IPS DF 6.9 (cell line): ENCODE measurements around the gene FBRS.

ENCODE experiments used
- DNase-seq: peaks from one replicate; pipeline ENCODE4 v3.0.0-alpha.2; 2013; ENCODE audit warnings: low read depth, low spot score
- H3K27ac ChIP-seq: one replicate; pipeline ENCODE4 v1.5.1; 2013; ENCODE audit warnings: low read length, control low read depth
- H3K27me3 ChIP-seq: 2 replicates; pipeline ENCODE4 v1.6.1; 2013; ENCODE audit warnings: mild to moderate bottlenecking, low read length; ENCODE audit not compliant: control insufficient read depth, insufficient read depth
- H3K36me3 ChIP-seq: 2 replicates; pipeline ENCODE4 v1.6.1; 2013; ENCODE audit warnings: low read length; ENCODE audit not compliant: control insufficient read depth, insufficient read depth
- H3K4me1 ChIP-seq: 2 replicates; pipeline ENCODE4 v1.6.1; 2013; ENCODE audit warnings: low read length; ENCODE audit not compliant: control insufficient read depth, insufficient read depth
- H3K4me3 ChIP-seq: 2 replicates; pipeline ENCODE4 v1.5.1; 2013; ENCODE audit warnings: mild to moderate bottlenecking, low read length
- H3K9me3 ChIP-seq: 2 replicates; pipeline ENCODE4 v1.6.1; 2013; ENCODE audit warnings: low read length, inconsistent platforms; ENCODE audit not compliant: control insufficient read depth, insufficient read depth
- WGBS: extraction: QIAGEN DNeasy Blood & Tissue Kit; methylation state at CpG from one replicate; pipeline ENCODE4 v1.1.7; 2013; ENCODE audit warnings: mixed read lengths, missing lambda C conversion rate; ENCODE audit not compliant: insufficient read length, insufficient coverage; 5-methylcytosine and 5-hydroxymethylcytosine counted together

The FBRS gene

GRCh38 chr16:30645727-30646126 lies 12.5 kb upstream of the FBRS start:
- Histone ChIP-seq H3K27me3 (no peaks in the 10 kb centered on the region; the same call in 1 of the 2 replicates), H3K4me1 (no peaks in the 10 kb centered on the region), H3K9me3 (no peaks in the 10 kb centered on the region), H3K4me3 (no peak overlapping the region), H3K36me3 (no peaks in the 10 kb centered on the region), H3K27ac (no peak overlapping the region)
- DNase-seq = no peak
- no CpG with 5 or more reads among the region's 6 CpGs for WGBS

- no peak overlapping the region for H3K27ac ChIP-seq
- no peak overlapping the region for H3K4me3 ChIP-seq
- H3K4me1 ChIP-seq = no peaks in the 10 kb centered on the region
- no peaks in the 10 kb centered on the region; the same call in 1 of the 2 replicates for H3K27me3 ChIP-seq
- H3K9me3 ChIP-seq = no peaks in the 10 kb centered on the region
- DNase-seq = no peak
- no CpG with 5 or more reads among the region's 1 CpG for WGBS
- H3K36me3 ChIP-seq = no peaks in the 10 kb centered on the region
Measured at GRCh38 chr16:30647274-30647571, 11.0 kb upstream of the FBRS start.

- no peak overlapping the region for H3K27ac ChIP-seq
- no peaks in the 10 kb centered on the region for H3K36me3 ChIP-seq
- H3K27me3 ChIP-seq = no peaks in the 10 kb centered on the region
- no peaks in the 10 kb centered on the region for H3K9me3 ChIP-seq
- H3K4me3 ChIP-seq = no peak overlapping the region
- no CpG with 5 or more reads among the region's 22 CpGs for WGBS
- no peaks in the 10 kb centered on the region for H3K4me1 ChIP-seq
- no peak for DNase-seq
Measured at GRCh38 chr16:30649725-30650368, 8.4 kb upstream of the FBRS start.

GRCh38 chr16:30650369-30651123 lies 7.7 kb upstream of the FBRS start, which contains the start of gene PRR14:
Gene PRR14, plus strand, starts transcription at chr16:30650960. Its CDS starts 686 bp downstream, at chr16:30651646.
- peak; percentile 99 for DNase-seq
- peak within 1 kb of the TSS; percentile 58; the same call in 1 of the 2 replicates for H3K4me3 ChIP-seq
- no peaks in the 10 kb centered on the region for H3K9me3 ChIP-seq
- H3K4me1 ChIP-seq = no peaks in the 10 kb centered on the region
- no CpG with 5 or more reads among the region's 53 CpGs for WGBS
- no peak within 1 kb of the TSS for H3K27ac ChIP-seq
- H3K36me3 ChIP-seq = no peaks in the 10 kb centered on the region
- no peaks in the 10 kb centered on the region for H3K27me3 ChIP-seq

GRCh38 chr16:30651124-30652004 lies 6.9 kb upstream of the FBRS start:
- Histone ChIP-seq H3K36me3 (no peaks in the 10 kb centered on the region), H3K4me3 (peak overlapping the region; percentile 58; the same call in 1 of the 2 replicates), H3K27ac (no peak overlapping the region), H3K27me3 (no peaks in the 10 kb centered on the region), H3K4me1 (no peaks in the 10 kb centered on the region), H3K9me3 (no peaks in the 10 kb centered on the region)
- no peak for DNase-seq
- WGBS = no CpG with 5 or more reads among the region's 71 CpGs

GRCh38 chr16:30652005-30652296 lies 6.3 kb upstream of the FBRS start:
- no peaks in the 10 kb centered on the region for H3K9me3 ChIP-seq
- H3K27ac ChIP-seq = no peak overlapping the region
- DNase-seq = no peak
- no peaks in the 10 kb centered on the region for H3K36me3 ChIP-seq
- H3K27me3 ChIP-seq = no peaks in the 10 kb centered on the region
- no CpG with 5 or more reads among the region's 2 CpGs for WGBS
- no peak overlapping the region; the same call in 1 of the 2 replicates for H3K4me3 ChIP-seq
- H3K4me1 ChIP-seq = no peaks in the 10 kb centered on the region

- DNase-seq = no peak
- no CpG with 5 or more reads among the region's 18 CpGs for WGBS
- Histone ChIP-seq H3K27ac (no peak overlapping the region), H3K4me1 (no peaks in the 10 kb centered on the region), H3K36me3 (no peaks in the 10 kb centered on the region), H3K27me3 (no peaks in the 10 kb centered on the region), H3K9me3 (no peaks in the 10 kb centered on the region), H3K4me3 (no peak overlapping the region)
Measured at GRCh38 chr16:30652718-30653117, 5.5 kb upstream of the FBRS start.

- no peak overlapping the region for H3K4me3 ChIP-seq
- H3K9me3 ChIP-seq = no peaks in the 10 kb centered on the region
- WGBS = no CpG with 5 or more reads among the region's 18 CpGs
- no peaks in the 10 kb centered on the region for H3K4me1 ChIP-seq
- no peak for DNase-seq
- H3K27me3 ChIP-seq = no peaks in the 10 kb centered on the region; the same call in 1 of the 2 replicates
- H3K36me3 ChIP-seq = no peaks in the 10 kb centered on the region
- no peak overlapping the region for H3K27ac ChIP-seq
Measured at GRCh38 chr16:30654856-30655255, 3.4 kb upstream of the FBRS start.

GRCh38 chr16:30655815-30656347 lies 2.4 kb upstream of the FBRS start:
- H3K9me3 ChIP-seq = no peaks in the 10 kb centered on the region
- no peak for DNase-seq
- no peak overlapping the region for H3K27ac ChIP-seq
- no peak overlapping the region for H3K4me3 ChIP-seq
- H3K4me1 ChIP-seq = no peaks in the 10 kb centered on the region
- no peaks in the 10 kb centered on the region for H3K36me3 ChIP-seq
- WGBS = no CpG with 5 or more reads among the region's 12 CpGs
- H3K27me3 ChIP-seq = peaks cover 6% of the 10 kb centered on the region; the same call in 1 of the 2 replicates

GRCh38 chr16:30656388-30656787 lies 1.8 kb upstream of the FBRS start:
- H3K9me3 ChIP-seq = no peaks in the 10 kb centered on the region
- no peak overlapping the region for H3K4me3 ChIP-seq
- no peak overlapping the region for H3K27ac ChIP-seq
- DNase-seq = no peak
- no peaks in the 10 kb centered on the region for H3K36me3 ChIP-seq
- WGBS = no CpG with 5 or more reads among the region's 8 CpGs
- peaks cover 6% of the 10 kb centered on the region; the same call in 1 of the 2 replicates for H3K27me3 ChIP-seq
- no peaks in the 10 kb centered on the region for H3K4me1 ChIP-seq
